ENCODE measurements around the gene GJA1. TPM values are rescaled to one million over a fixed set of nuclear protein-coding genes. Genes with fewer than 3 reads are reported as not detected.

Gene GJA1
- total RNA-seq, 4 donors from 2014 or later = 4.6 to 19.8 (median 13.2) TPM

- H3K27ac ChIP-seq = no peak overlapping the region
- no peak for DNase-seq
- TF ChIP-seq CTCF (IDR thresholded peaks at IDR 0.05) (no peak), POLR2A (IDR thresholded peaks at IDR 0.05) (no peak)
Observed at GRCh38 chr6:121398127-121398526, 37.3 kb upstream of the GJA1 start.

GRCh38 chr6:121399966-121400365, 35.5 kb upstream of the GJA1 start:
- no peak overlapping the region for H3K4me3 ChIP-seq
- H3K27ac ChIP-seq = peak overlapping the region in 3 of 4 donors; percentile 40 to 84 (median 82)
- no peak for DNase-seq
- TF ChIP-seq CTCF (IDR thresholded peaks at IDR 0.05) = no peak
- no peak for TF ChIP-seq POLR2A (IDR thresholded peaks at IDR 0.05)
- H3K4me1 ChIP-seq = peaks cover 0 to 30% (median 0%) of the 10 kb centered on the region in 4 donors
- H3K9me3 ChIP-seq = no peaks in the 10 kb centered on the region
- H3K27me3 ChIP-seq = no peaks in the 10 kb centered on the region
- H3K36me3 ChIP-seq = no peaks in the 10 kb centered on the region

More at GRCh38 chr6:121398127-121398526, 37.3 kb upstream of the GJA1 start:
- H3K4me1 ChIP-seq = peaks cover 0 to 30% (median 0%) of the 10 kb centered on the region in 4 donors
- no peaks in the 10 kb centered on the region for H3K27me3 ChIP-seq
- H3K4me3 ChIP-seq = no peak overlapping the region
- H3K9me3 ChIP-seq = no peaks in the 10 kb centered on the region
- no peaks in the 10 kb centered on the region for H3K36me3 ChIP-seq

GRCh38 chr6:121403964-121404363, 31.5 kb upstream of the GJA1 start:
- DNase-seq = no peak
- TF ChIP-seq POLR2A (IDR thresholded peaks at IDR 0.05) (no peak), CTCF (IDR thresholded peaks at IDR 0.05) (no peak)
- no peaks in the 10 kb centered on the region for H3K27me3 ChIP-seq
- H3K4me1 ChIP-seq = peaks cover 0 to 13% (median 0%) of the 10 kb centered on the region in 4 donors
- no peaks in the 10 kb centered on the region for H3K9me3 ChIP-seq
- H3K36me3 ChIP-seq = no peaks in the 10 kb centered on the region
- no peak overlapping the region for H3K27ac ChIP-seq
- H3K4me3 ChIP-seq = no peak overlapping the region

GRCh38 chr6:121405306-121405705, 30.1 kb upstream of the GJA1 start:
- Histone ChIP-seq H3K27me3 (no peaks in the 10 kb centered on the region), H3K4me3 (no peak overlapping the region), H3K36me3 (no peaks in the 10 kb centered on the region), H3K9me3 (no peaks in the 10 kb centered on the region), H3K4me1 (peaks cover 0 to 4% (median 0%) of the 10 kb centered on the region in 4 donors), H3K27ac (no peak overlapping the region)
- DNase-seq = no peak
- TF ChIP-seq CTCF (IDR thresholded peaks at IDR 0.05) (no peak), POLR2A (IDR thresholded peaks at IDR 0.05) (no peak)

GRCh38 chr6:121408321-121408720, 27.1 kb upstream of the GJA1 start:
- no peaks in the 10 kb centered on the region for H3K9me3 ChIP-seq
- no peak overlapping the region for H3K27ac ChIP-seq
- no peak for DNase-seq
- H3K36me3 ChIP-seq = no peaks in the 10 kb centered on the region
- H3K4me3 ChIP-seq = no peak overlapping the region
- no peaks in the 10 kb centered on the region for H3K4me1 ChIP-seq
- TF ChIP-seq CTCF (IDR thresholded peaks at IDR 0.05) (no peak), POLR2A (IDR thresholded peaks at IDR 0.05) (no peak)
- no peaks in the 10 kb centered on the region for H3K27me3 ChIP-seq

GRCh38 chr6:121413879-121414278, 21.6 kb upstream of the GJA1 start:
- DNase-seq = no peak
- Histone ChIP-seq H3K4me1 (no peaks in the 10 kb centered on the region), H3K36me3 (no peaks in the 10 kb centered on the region), H3K27me3 (no peaks in the 10 kb centered on the region), H3K4me3 (no peak overlapping the region), H3K27ac (no peak overlapping the region), H3K9me3 (no peaks in the 10 kb centered on the region)
- no peak for TF ChIP-seq POLR2A (IDR thresholded peaks at IDR 0.05)
- TF ChIP-seq CTCF (IDR thresholded peaks at IDR 0.05) = no peak
